ENCODE results near the gene ADAT2. TPM values are rescaled to one million over a fixed set of nuclear protein-coding genes. Genes with fewer than 3 reads are reported as not detected.
A peak's percentile ranks its signal among the peaks of the same experiment; 100 is the strongest.

Gene ADAT2
- total and polyA plus RNA-seq, 10 of the 15 experiments (the other 5 are each of a cell fraction or from before 2014, with no cell fraction given) = 7.8 to 38.6 (median 17.3) TPM

DNA sequence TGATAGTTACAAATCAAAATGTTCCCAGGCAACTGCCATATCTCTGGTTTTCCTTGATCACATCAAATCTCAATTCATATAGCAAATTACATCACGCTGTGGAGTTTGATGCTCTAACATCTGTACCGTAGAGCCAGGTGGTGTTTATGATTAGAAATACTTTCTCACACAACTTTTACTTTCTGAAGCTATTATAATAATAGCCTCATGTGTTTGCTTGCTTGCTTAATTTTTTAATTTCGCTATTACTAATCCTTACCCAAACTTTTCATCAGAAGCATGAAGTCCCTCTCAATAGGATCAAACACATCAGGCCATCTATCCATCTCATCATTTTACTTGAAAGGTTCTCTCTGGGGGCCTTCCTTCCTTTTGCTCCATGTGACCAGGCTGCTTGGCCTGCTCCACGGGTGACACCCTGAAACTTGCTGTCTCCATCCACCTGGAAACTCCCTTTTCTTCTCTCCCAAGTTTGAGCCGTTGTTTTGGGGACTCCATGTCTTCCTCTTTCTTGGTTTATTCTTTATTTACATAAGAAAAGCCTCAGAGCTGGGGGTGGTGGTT lies 75.4 kb downstream of the ADAT2 start:
- WGBS (ENCODE audit: insufficient coverage, insufficient replicate concordance, low lambda C conversion rate, missing lambda C conversion rate) = 22% methylated on average over 5 of the region's 5 CpGs
- FAIRE-seq = peak; percentile 31
- H3K4me1 ChIP-seq (ENCODE audit: control insufficient read depth, insufficient read depth, low read length) = peaks cover 16% of the 10 kb centered on the region; the same call in 1 of the 2 replicates

More for the DNA sequence above, 75.4 kb downstream of the ADAT2 start:
- SMC1A ChIA-PET (ENCODE audit: uncharacterized antibody, unreplicated experiment) = interaction anchor here (0.8 to 1.6 kb wide), 3 partner anchors 41 to 74 kb away, joined by 3 to 4 read pairs (median 3); no protein-coding TSS in a partner anchor
- no peaks in the 10 kb centered on the region for H3K27me3 ChIP-seq (replicated peaks in 1 of 2; ENCODE audit: control insufficient read depth in 2 of 2, insufficient read depth in 2 of 2, low read length in 1 of 2)
- no peak overlapping the region for H3K9ac ChIP-seq (ENCODE audit: control insufficient read depth, insufficient read depth, low read length)
- no peak overlapping the region for H2AFZ ChIP-seq (ENCODE audit: control insufficient read depth, low read depth, low read length)
- POLR2A ChIA-PET = no interaction called here
- DNase-seq (ENCODE audit: low read depth, low spot score) = no peak
- H4K20me1 ChIP-seq (ENCODE audit: control insufficient read depth, insufficient read depth) = no peaks in the 10 kb centered on the region
- peak overlapping the region; percentile 26 for H3K27ac ChIP-seq (ENCODE audit: control insufficient read depth, insufficient read depth)
- intact Hi-C loops (cut with micrococcal nuclease; ENCODE audit: unreplicated experiment) = no loop called here
- peaks cover 7% of the 10 kb centered on the region; the same call in 2 of the 3 replicates for H3K9me3 ChIP-seq (replicated peaks; ENCODE audit: control insufficient read depth, insufficient read depth, low read length)
- no peak overlapping the region for H3K4me3 ChIP-seq
- no TSS peak for BruUV-seq (replicated peaks)
- RAD21 ChIA-PET (ENCODE audit: unreplicated experiment) = no interaction called here
- TF ChIP-seq CREB1 (IDR thresholded peaks at IDR 0.05; ENCODE audit: low read depth) (0 out of 2 replicates have a peak, but pooled peaks have one; percentile 34), MEF2A (IDR thresholded peaks at IDR 0.05; ENCODE audit: insufficient read depth, low read depth, low read length) (0 out of 2 replicates have a peak, but pooled peaks have one; percentile 25), NFIC (IDR thresholded peaks at IDR 0.05; ENCODE audit: low read depth, low read length) (peak; percentile 63; the same call in 1 of the 2 replicates), ATF2 (IDR thresholded peaks at IDR 0.05; ENCODE audit: low read length) (peak; percentile 57; the same call in 1 of the 2 replicates), ZBED1 (IDR thresholded peaks at IDR 0.05; ENCODE audit: borderline replicate concordance) (no peak), STAT3 (IDR thresholded peaks at IDR 0.05; ENCODE audit: low read depth, low read length) (no peak), FOXM1 (IDR thresholded peaks at IDR 0.05; ENCODE audit: low read depth, low read length) (peak; percentile 29; the same call in 1 of the 2 replicates), EED (IDR thresholded peaks at IDR 0.05; ENCODE audit: low read depth) (peak; percentile 62), CHD1 (IDR thresholded peaks at IDR 0.05; ENCODE audit: low read depth, low read length) (no peak), JUNB (IDR thresholded peaks at IDR 0.05) (peak; percentile 70)
- TF ChIP-seq, protein P1, sequence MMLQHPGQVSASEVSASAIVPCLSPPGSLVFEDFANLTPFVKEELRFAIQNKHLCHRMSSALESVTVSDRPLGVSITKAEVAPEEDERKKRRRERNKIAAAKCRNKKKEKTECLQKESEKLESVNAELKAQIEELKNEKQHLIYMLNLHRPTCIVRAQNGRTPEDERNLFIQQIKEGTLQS (IDR thresholded peaks at IDR 0.05; ENCODE audit: borderline replicate concordance, extremely low read depth, low read depth, low read length) = no peak
- TF ChIP-seq, protein P2, sequence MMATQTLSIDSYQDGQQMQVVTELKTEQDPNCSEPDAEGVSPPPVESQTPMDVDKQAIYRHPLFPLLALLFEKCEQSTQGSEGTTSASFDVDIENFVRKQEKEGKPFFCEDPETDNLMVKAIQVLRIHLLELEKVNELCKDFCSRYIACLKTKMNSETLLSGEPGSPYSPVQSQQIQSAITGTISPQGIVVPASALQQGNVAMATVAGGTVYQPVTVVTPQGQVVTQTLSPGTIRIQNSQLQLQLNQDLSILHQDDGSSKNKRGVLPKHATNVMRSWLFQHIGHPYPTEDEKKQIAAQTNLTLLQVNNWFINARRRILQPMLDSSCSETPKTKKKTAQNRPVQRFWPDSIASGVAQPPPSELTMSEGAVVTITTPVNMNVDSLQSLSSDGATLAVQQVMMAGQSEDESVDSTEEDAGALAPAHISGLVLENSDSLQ (IDR thresholded peaks at IDR 0.05) = no peak
- ATAC-seq = peak; percentile 57
- in situ Hi-C loops (cut with MboI) = no loop called here
- no peaks in the 10 kb centered on the region for H3K36me3 ChIP-seq (ENCODE audit: control insufficient read depth in 2 of 2, insufficient read depth in 2 of 2, low read length in 1 of 2)
- 0 out of 2 replicates have a peak overlapping the region, but pooled peaks have one; percentile 28 for H3K4me2 ChIP-seq (ENCODE audit: control insufficient read depth, insufficient read depth)
- H3K79me2 ChIP-seq (ENCODE audit: control insufficient read depth, insufficient read depth, low read length) = no peaks in the 10 kb centered on the region
- CTCF ChIA-PET = interaction anchor here (0.6 to 1.8 kb wide), 4 partner anchors 13 to 814 kb away, joined by 3 to 6 read pairs (median 4); no protein-coding TSS in a partner anchor

Data from GM12878 (cell line).